ENCODE measurements around the gene SS18.

DNA sequence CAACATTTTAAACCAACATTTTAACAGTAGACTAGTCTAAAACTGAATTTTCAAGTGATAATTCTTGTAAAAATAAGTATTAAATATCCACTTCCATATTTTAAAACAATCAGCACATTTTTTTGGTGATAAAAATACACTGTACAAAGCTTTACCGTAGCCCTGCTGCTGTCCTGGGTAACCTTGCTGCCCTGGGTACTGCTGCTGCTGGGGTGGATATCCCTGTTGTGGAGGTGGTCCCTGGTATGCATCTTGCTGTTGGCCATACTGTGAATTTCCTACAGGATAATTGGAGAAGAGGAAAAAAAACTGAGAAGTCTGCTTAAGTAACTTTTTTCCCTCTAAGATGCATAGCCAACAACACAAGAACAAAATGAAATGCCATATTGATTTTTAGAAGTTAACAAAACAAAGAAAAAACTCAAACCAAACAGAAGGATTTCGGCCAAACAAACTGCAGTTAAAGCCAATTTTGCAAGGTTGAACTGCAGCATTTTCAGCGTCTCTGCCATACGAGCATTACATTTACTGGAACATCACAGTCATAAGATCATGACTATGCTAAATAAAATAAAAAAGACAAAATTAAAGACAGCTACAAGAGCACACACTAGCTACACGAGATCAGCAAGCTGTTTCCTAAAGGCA lies 55.4 kb downstream of the SS18 start:
- no peak for TF ChIP-seq EP300 (IDR thresholded peaks at IDR 0.05)
- TF ChIP-seq, protein P1, sequence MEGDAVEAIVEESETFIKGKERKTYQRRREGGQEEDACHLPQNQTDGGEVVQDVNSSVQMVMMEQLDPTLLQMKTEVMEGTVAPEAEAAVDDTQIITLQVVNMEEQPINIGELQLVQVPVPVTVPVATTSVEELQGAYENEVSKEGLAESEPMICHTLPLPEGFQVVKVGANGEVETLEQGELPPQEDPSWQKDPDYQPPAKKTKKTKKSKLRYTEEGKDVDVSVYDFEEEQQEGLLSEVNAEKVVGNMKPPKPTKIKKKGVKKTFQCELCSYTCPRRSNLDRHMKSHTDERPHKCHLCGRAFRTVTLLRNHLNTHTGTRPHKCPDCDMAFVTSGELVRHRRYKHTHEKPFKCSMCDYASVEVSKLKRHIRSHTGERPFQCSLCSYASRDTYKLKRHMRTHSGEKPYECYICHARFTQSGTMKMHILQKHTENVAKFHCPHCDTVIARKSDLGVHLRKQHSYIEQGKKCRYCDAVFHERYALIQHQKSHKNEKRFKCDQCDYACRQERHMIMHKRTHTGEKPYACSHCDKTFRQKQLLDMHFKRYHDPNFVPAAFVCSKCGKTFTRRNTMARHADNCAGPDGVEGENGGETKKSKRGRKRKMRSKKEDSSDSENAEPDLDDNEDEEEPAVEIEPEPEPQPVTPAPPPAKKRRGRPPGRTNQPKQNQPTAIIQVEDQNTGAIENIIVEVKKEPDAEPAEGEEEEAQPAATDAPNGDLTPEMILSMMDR (IDR thresholded peaks at IDR 0.05): no peak
- no peak for TF ChIP-seq POLR2A (IDR thresholded peaks at IDR 0.05; ENCODE audit: low read depth)

All from esophagus muscularis mucosa (tissue), 4 donors.